PFSK-1 (cell line): ENCODE results near the gene MAU2.

Experiments
- FOXP2 ChIP-seq: optimal IDR thresholded peaks from 2 replicates; pipeline ENCODE3; 2011; ENCODE audit warnings: borderline replicate concordance, control low read depth, inconsistent platforms; ENCODE audit not compliant: insufficient read depth; ENCODE audit errors: extremely low read length, extremely low read depth
- POLR2AphosphoS5 ChIP-seq: IDR thresholded peaks from 2 replicates; pipeline ENCODE4 v1.6.1; 2012; ENCODE audit warnings: low read depth, mild to moderate bottlenecking, control low read depth, low read length, moderate library complexity
- SIN3A ChIP-seq: IDR thresholded peaks from 2 replicates; pipeline ENCODE4 v1.6.1; 2012; ENCODE audit warnings: mild to moderate bottlenecking, low read length, moderate library complexity, borderline replicate concordance; ENCODE audit not compliant: insufficient read depth
- TAF1 ChIP-seq: IDR thresholded peaks from 2 replicates; pipeline ENCODE4 v1.6.1; 2012; ENCODE audit warnings: low read length, control low read depth, borderline replicate concordance; ENCODE audit not compliant: insufficient read depth
- TF ChIP-seq, protein P1 (sequence below), 2 experiments: IDR thresholded peaks; 2 replicates each; pipeline versions ENCODE4 v1.6.1 to v1.8.0; 2011 to 2012; ENCODE audit warnings: low read depth in 2 of 2, low read length in 2 of 2, control low read depth in 1 of 2, inconsistent platforms in 1 of 2, mild to moderate bottlenecking in 1 of 2, moderate library complexity in 1 of 2; ENCODE audit not compliant: insufficient read depth in 1 of 2

Gene MAU2

GRCh38 chr19:19285686-19286085 lies 34.9 kb upstream of the MAU2 start:
- no peak for TF ChIP-seq TAF1
- TF ChIP-seq, protein P1, sequence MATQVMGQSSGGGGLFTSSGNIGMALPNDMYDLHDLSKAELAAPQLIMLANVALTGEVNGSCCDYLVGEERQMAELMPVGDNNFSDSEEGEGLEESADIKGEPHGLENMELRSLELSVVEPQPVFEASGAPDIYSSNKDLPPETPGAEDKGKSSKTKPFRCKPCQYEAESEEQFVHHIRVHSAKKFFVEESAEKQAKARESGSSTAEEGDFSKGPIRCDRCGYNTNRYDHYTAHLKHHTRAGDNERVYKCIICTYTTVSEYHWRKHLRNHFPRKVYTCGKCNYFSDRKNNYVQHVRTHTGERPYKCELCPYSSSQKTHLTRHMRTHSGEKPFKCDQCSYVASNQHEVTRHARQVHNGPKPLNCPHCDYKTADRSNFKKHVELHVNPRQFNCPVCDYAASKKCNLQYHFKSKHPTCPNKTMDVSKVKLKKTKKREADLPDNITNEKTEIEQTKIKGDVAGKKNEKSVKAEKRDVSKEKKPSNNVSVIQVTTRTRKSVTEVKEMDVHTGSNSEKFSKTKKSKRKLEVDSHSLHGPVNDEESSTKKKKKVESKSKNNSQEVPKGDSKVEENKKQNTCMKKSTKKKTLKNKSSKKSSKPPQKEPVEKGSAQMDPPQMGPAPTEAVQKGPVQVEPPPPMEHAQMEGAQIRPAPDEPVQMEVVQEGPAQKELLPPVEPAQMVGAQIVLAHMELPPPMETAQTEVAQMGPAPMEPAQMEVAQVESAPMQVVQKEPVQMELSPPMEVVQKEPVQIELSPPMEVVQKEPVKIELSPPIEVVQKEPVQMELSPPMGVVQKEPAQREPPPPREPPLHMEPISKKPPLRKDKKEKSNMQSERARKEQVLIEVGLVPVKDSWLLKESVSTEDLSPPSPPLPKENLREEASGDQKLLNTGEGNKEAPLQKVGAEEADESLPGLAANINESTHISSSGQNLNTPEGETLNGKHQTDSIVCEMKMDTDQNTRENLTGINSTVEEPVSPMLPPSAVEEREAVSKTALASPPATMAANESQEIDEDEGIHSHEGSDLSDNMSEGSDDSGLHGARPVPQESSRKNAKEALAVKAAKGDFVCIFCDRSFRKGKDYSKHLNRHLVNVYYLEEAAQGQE (IDR thresholded peaks at IDR 0.05; ENCODE audit: insufficient read depth in 1 of 2, low read depth in 2 of 2, low read length in 2 of 2) = no peak
- TF ChIP-seq FOXP2 = no peak
- TF ChIP-seq SIN3A = no peak
- no peak for TF ChIP-seq POLR2AphosphoS5

DNA sequence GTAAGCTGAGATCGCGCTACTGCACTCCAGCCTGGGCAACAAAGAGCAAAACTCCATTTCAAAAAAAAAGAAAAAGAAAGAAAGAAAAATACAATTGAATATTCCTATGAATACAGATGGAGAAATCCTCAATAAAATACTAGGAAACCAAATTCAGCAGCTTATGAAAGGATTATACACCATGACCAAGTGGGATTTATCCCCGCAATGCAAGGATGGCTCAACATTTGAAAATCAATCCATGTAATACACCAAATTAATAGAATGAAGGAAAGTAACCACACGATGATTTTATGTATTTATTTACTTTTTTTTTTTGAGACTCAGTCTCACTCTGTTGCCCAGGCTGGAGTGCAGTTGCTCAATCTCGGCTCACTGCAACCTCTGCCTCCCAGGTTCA lies 28.0 kb upstream of the MAU2 start:
- TF ChIP-seq POLR2AphosphoS5 (no peak), FOXP2 (no peak), SIN3A (no peak), TAF1 (no peak)
- TF ChIP-seq, protein P1 (IDR thresholded peaks at IDR 0.05; ENCODE audit: insufficient read depth in 1 of 2, low read depth in 2 of 2, low read length in 2 of 2) = no peak

- TF ChIP-seq POLR2AphosphoS5 = no peak
- TF ChIP-seq, protein P1 (IDR thresholded peaks at IDR 0.05; ENCODE audit: insufficient read depth in 1 of 2, low read depth in 2 of 2, low read length in 2 of 2) = no peak
- TF ChIP-seq TAF1 = no peak
- no peak for TF ChIP-seq FOXP2
- no peak for TF ChIP-seq SIN3A
Observed at GRCh38 chr19:19294914-19295313, 25.7 kb upstream of the MAU2 start.

GRCh38 chr19:19296953-19297689 lies 23.5 kb upstream of the MAU2 start:
- TF ChIP-seq FOXP2 = no peak
- TF ChIP-seq SIN3A = no peak
- TF ChIP-seq TAF1 = no peak
- no peak for TF ChIP-seq POLR2AphosphoS5
- TF ChIP-seq, protein P1 (IDR thresholded peaks at IDR 0.05; ENCODE audit: insufficient read depth in 1 of 2, low read depth in 2 of 2, low read length in 2 of 2) = no peak
